Right cardiac atrium (tissue), 5 donors: ENCODE results near the gene PSMC4. TPM values are rescaled to one million over a fixed set of nuclear protein-coding genes. Genes with fewer than 3 reads are reported as not detected.

Experiments used
- ATAC-seq, 2 donors: fragments of 200-7000 bp; cut with Tn5 transposase; one replicate each; pipeline versions ENCODE4 v1.8.0 to v1.9.1; 2020; ENCODE audit warnings: moderate library complexity in 2 of 2, mild to moderate bottlenecking in 1 of 2
- DNase-seq, 3 donors: peaks; one replicate each; pipeline ENCODE4 v3.0.0-alpha.2; 2020
- H3K27ac ChIP-seq: one replicate; pipeline ENCODE4 v1.5.1; 2013; ENCODE audit warnings: mild to moderate bottlenecking, low read length, control low read depth, moderate library complexity
- H3K27me3 ChIP-seq: one replicate; pipeline ENCODE4 v1.6.1; 2013; ENCODE audit not compliant: control insufficient read depth, insufficient read depth
- H3K4me1 ChIP-seq: one replicate; pipeline ENCODE4 v1.6.1; 2013; ENCODE audit warnings: low read length; ENCODE audit not compliant: control insufficient read depth, insufficient read depth
- H3K4me3 ChIP-seq: one replicate; pipeline ENCODE4 v1.5.1; 2013; ENCODE audit warnings: low read length, control low read depth
- H3K9me3 ChIP-seq: one replicate; pipeline ENCODE4 v1.6.1; 2013; ENCODE audit warnings: low read length; ENCODE audit not compliant: control insufficient read depth
- WGBS: extraction: QIAGEN DNeasy Blood & Tissue Kit; methylation state at CpG from one replicate; pipeline ENCODE4 v1.1.7; 2013; 5-methylcytosine and 5-hydroxymethylcytosine counted together
- intact Hi-C, 4 donors: fragments of 100-400 bp; cut with DNase I; formaldehyde crosslinking; loops; one replicate each; pipeline versions ENCODE4 v1.11.0 to v1.14.0; 2022 to 2023
- polyA plus RNA-seq: library from polyadenylated mRNA; stranded (reverse); fragments of 200-250 nt; gene quantifications from one replicate; pipeline ENCODE4 v1.2.3, GENCODE V29; 2013
- total RNA-seq, 4 donors: library from RNA; stranded (reverse); fragmentation: NEBNext Ultra II Directional; extraction: Animal tissue kit (Norgen Biotek cat#: 25700); gene quantifications; one replicate each; pipeline ENCODE4 v1.2.1, GENCODE V29; 2021
- donor health status: healthy with polysubstance abuse.
- donor health status: DM: no; HTN: yes; CAD: no.
- donor health status: DM: no; HTN: no; CAD: no.
- donor health status: DM: no; HTN: yes; CAD: no; lungs with severe emphysema.
- donor health status: DM: yes; HTN: yes; CAD: no.

Gene PSMC4
- total and polyA plus RNA-seq, 5 donors, result 66.7 to 82.3 (median 73.1) TPM

DNA sequence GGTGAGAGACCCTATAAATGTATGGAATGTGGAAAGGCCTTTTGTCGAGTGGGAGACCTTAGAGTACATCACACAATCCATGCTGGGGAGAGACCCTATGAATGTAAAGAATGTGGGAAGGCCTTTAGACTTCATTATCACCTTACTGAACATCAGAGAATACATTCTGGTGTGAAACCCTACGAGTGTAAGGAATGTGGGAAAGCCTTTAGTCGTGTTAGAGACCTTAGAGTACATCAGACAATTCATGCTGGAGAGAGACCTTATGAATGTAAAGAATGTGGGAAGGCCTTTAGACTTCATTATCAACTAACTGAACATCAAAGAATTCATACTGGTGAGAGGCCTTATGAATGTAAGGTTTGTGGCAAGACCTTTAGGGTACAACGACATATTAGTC lies 43.0 kb downstream of the PSMC4 start:
- Histone ChIP-seq H3K4me3 (no peak overlapping the region), H3K27me3 (no peaks in the 10 kb centered on the region), H3K27ac (no peak overlapping the region), H3K9me3 (peaks cover 10% of the 10 kb centered on the region), H3K4me1 (no peaks in the 10 kb centered on the region)
- no peak for ATAC-seq
- 94% methylated on average over 4 of the region's 4 CpGs for WGBS
- DNase-seq, result no peak
- intact Hi-C loops, result no loop called here

DNA sequence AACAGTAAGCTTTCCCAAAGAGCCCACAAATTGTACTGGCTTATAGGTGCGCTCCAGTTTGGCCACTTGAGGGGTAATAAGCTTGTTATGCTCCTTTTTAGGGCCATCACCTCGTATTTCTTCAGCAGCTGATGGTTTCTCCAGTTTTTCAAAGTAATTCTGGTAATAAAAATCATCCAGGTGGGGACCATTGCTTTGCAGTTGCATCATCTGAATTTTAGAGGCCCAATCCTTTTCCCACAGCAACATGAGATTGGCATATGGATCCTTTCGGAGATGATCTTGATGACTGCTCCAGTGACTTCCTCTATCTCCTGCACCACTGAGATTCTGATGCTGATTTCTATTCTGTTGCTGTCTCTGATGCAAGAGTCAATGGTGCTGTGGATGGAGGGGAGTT lies 53.0 kb downstream of the PSMC4 start:
- whole genome bisulfite sequencing, result 87% methylated on average over 3 of the region's 3 CpGs
- H3K27ac ChIP-seq, result no peak overlapping the region
- peaks cover 14% of the 10 kb centered on the region for H3K9me3 ChIP-seq
- H3K4me3 ChIP-seq, result no peak overlapping the region
- no peaks in the 10 kb centered on the region for H3K27me3 ChIP-seq
- intact Hi-C loops, result no loop called here
- ATAC-seq, result no peak
- DNase-seq, result no peak
- no peaks in the 10 kb centered on the region for H3K4me1 ChIP-seq

DNA sequence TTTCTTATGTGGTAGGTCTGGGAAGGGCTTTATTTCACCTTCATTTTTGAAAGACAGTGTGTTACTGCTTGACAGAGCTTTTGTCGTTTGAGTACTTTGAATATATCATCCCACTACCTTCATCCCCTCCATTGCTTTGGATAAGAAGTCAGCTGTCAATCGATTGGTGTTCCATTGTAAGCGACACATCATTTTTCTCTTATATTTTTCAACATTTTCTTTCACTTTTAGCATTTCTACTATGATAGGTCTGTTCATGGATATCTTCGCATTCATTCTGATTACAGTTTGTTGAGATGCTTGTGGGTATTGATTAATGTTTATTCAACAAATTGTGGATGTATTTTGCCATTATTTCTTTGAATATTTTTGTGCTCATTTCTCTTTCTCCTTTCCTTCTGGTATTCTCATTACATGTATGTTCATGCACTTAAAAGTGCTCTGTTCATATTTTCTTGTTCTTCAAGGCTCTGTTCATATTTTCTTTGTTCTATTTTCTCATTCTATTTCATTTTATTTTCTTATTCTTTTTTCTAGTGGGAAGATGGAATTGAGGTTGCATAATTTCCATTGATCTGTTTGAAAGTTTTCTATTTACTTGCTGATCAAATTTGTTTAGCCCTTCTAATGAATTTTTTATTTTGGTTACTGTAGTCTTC lies 55.1 kb downstream of the PSMC4 start:
- no peaks in the 10 kb centered on the region for H3K27me3 ChIP-seq

GRCh38 chr19:40026597-40026970 lies 55.6 kb downstream of the PSMC4 start:
- ATAC-seq (no peak), DNase-seq (no peak)
- Histone ChIP-seq H3K27me3 (no peaks in the 10 kb centered on the region), H3K9me3 (peaks cover 18% of the 10 kb centered on the region), H3K4me1 (no peaks in the 10 kb centered on the region), H3K4me3 (no peak overlapping the region), H3K27ac (no peak overlapping the region)
- WGBS, result 98% methylated on average over 5 of the region's 5 CpGs
- intact Hi-C loops, result no loop called here

More for the DNA sequence above, 55.1 kb downstream of the PSMC4 start:
- no peaks in the 10 kb centered on the region for H3K4me1 ChIP-seq
- H3K4me3 ChIP-seq, result no peak overlapping the region
- intact Hi-C loops, result no loop called here
- ATAC-seq (no peak), DNase-seq (no peak)
- H3K9me3 ChIP-seq, result peaks cover 15% of the 10 kb centered on the region
- 96% methylated on average over 4 of the region's 4 CpGs for WGBS
- H3K27ac ChIP-seq, result no peak overlapping the region

Other genes with a start within 250 kb of the PSMC4 start
- gene CLC, start 233.1 kb upstream of the PSMC4 start, total RNA-seq, result not detected
- gene CLC, start 233.1 kb upstream of the PSMC4 start, polyA plus RNA-seq, result not detected
- gene LEUTX, start 192.3 kb upstream of the PSMC4 start, total RNA-seq, result not detected
- not detected for gene LEUTX, start 192.3 kb upstream of the PSMC4 start, polyA plus RNA-seq
- 10 to 100 TPM in 3 of 4 donors, 1 to 10 TPM in 1; 7.7 to 17.6 (median 14.8) TPM for gene DYRK1B, start 137.0 kb upstream of the PSMC4 start, total RNA-seq
- 14.7 TPM for gene DYRK1B, start 137.0 kb upstream of the PSMC4 start, polyA plus RNA-seq
- gene FBL, start 124.8 kb upstream of the PSMC4 start, total RNA-seq, result 10 to 100 TPM; 68.6 to 83.7 (median 80.9) TPM
- 63.6 TPM for gene FBL, start 124.8 kb upstream of the PSMC4 start, polyA plus RNA-seq
- gene FCGBP, start 36.5 kb upstream of the PSMC4 start, total RNA-seq, result 100 to 1,000 TPM in 1 of 4 donors, 10 to 100 TPM in 2, 1 to 10 TPM in 1; 8.8 to 112 (median 22.3) TPM
- gene FCGBP, start 36.5 kb upstream of the PSMC4 start, polyA plus RNA-seq, result 2.1 TPM
- 10 to 100 TPM in 1 of 4 donors, 1 to 10 TPM in 3; 5.8 to 10.8 (median 9.0) TPM for gene ZNF546, start 25.9 kb downstream of the PSMC4 start, total RNA-seq
- gene ZNF546, start 25.9 kb downstream of the PSMC4 start, polyA plus RNA-seq, result 4.4 TPM
- gene ZNF780B, start 85.1 kb downstream of the PSMC4 start, total RNA-seq, result 10 to 100 TPM; 29.5 to 35.2 (median 30.9) TPM
- 15.3 TPM for gene ZNF780B, start 85.1 kb downstream of the PSMC4 start, polyA plus RNA-seq
- 10 to 100 TPM; 12.1 to 18.5 (median 13.8) TPM for gene ZNF780A, start 119.8 kb downstream of the PSMC4 start, total RNA-seq
- 10.2 TPM for gene ZNF780A, start 119.8 kb downstream of the PSMC4 start, polyA plus RNA-seq
- 10 to 100 TPM; 16.9 to 22.6 (median 20.2) TPM for gene MAP3K10, start 220.3 kb downstream of the PSMC4 start, total RNA-seq
- 25.3 TPM for gene MAP3K10, start 220.3 kb downstream of the PSMC4 start, polyA plus RNA-seq
- gene TTC9B, start 247.2 kb downstream of the PSMC4 start, total RNA-seq, result not detected
- gene TTC9B, start 247.2 kb downstream of the PSMC4 start, polyA plus RNA-seq, result 0.11 TPM